Measurements from ENCODE around the gene MUC21.

MUC21 gene

DNA sequence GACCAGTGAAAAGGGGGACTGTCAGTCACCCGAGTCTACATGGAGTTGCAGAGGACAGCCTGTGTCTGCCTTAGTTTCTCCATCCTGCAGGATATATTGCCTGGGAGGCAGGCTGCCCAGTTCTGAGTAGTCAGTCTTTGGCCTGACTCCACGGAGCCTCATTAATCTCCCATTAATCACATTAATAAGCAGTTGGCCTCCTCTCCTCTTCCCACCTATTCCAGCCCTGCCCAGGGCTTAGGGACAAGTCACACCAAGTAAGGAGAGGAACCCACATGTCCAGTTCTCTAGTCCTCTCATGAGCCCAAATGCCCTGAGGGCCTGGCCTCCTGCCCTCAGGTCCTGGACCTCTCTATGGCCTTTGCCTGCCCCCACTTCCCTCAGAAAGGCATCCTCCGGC is 44.0 kb upstream of the MUC21 start:
- Histone ChIP-seq H3K4ac (ENCODE audit: low read length) (no peak overlapping the region), H4K91ac (ENCODE audit: low read depth, low read length, poor library complexity) (no peak overlapping the region), H3K4me3 (ENCODE audit: low read length in 2 of 2) (no peak overlapping the region), H3K14ac (ENCODE audit: low read length) (no peak overlapping the region), H3K9me3 (replicated peaks in 1 of 2; ENCODE audit: control insufficient read depth in 2 of 2, insufficient read depth in 1 of 2, low read depth in 1 of 2, low read length in 2 of 2) (no peaks in the 10 kb centered on the region), H2BK12ac (ENCODE audit: low read length) (peak overlapping the region; percentile 97), H2BK15ac (ENCODE audit: low read length) (peak overlapping the region; percentile 63), H3K4me2 (ENCODE audit: insufficient read depth, low read length, poor library complexity, severe bottlenecking) (no peak overlapping the region), H2AFZ (ENCODE audit: low read length) (no peak overlapping the region), H2BK5ac (ENCODE audit: low read length) (peak overlapping the region; percentile 59), H3K9ac (ENCODE audit: low read depth, low read length, poor library complexity) (no peak overlapping the region), H2AK5ac (ENCODE audit: low read depth, low read length) (peak overlapping the region; percentile 16), H3K23ac (ENCODE audit: low read depth, low read length, poor library complexity) (no peak overlapping the region), H3K36me3 (replicated peaks in 1 of 2; ENCODE audit: control insufficient read depth in 2 of 2, insufficient read depth in 2 of 2, low read length in 2 of 2) (no peaks in the 10 kb centered on the region), H3K27me3 (ENCODE audit: control insufficient read depth in 3 of 3, insufficient read depth in 3 of 3, low read depth in 1 of 3, low read length in 3 of 3) (peaks cover 0 to 34% (median 0%) of the 10 kb centered on the region in 3 experiments), H3K79me1 (ENCODE audit: low read depth, low read length) (no peaks in the 10 kb centered on the region), H3K18ac (ENCODE audit: low read length) (peak overlapping the region; percentile 11), H2BK120ac (ENCODE audit: low read depth, low read length) (no peak overlapping the region), H3K4me1 (ENCODE audit: control insufficient read depth in 2 of 2, insufficient read depth in 1 of 2, low read depth in 1 of 2, low read length in 2 of 2) (peaks cover 7 to 26% of the 10 kb centered on the region in 2 donors), H4K8ac (ENCODE audit: low read depth, low read length) (no peak overlapping the region), H3K27ac (replicated peaks; ENCODE audit: low read length) (no peak overlapping the region)
- DNase-seq (ENCODE audit: low spot score) = no peak
- WGBS, 2 donors (ENCODE audit: extremely low coverage in 2 of 2, insufficient read length in 2 of 2, insufficient replicate concordance in 1 of 2) = no CpG with 5 or more reads among the region's 3 CpGs

DNA sequence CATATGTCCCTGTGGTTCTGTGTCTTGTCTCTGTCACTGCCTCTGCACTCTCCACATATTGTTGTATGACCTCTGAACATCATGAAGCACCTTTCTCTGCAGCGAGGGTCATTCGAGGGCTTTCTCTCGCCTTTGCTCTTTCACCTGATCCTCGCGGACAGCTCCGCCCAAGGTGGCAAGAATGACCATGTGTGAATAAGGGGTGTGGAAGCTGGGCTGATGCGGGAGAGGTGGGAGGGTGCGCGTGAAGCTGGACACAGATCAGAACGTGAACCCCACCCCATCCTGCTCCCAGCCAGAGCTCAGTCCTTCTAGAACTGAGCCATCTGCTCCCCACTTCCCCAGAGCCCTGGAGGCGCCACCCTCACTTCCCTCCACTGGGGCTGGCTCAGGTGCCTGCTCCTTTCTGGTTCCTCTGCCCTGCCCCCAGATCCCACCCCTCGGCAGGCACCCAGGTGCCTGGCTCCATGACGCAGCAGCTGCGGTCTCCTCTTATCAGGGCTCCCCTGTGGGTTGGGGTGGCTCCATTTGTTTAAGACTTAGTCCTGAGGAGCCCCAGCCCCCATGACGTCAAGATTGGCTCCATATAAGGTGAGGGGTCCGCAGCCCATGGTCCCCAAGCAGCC is 43.0 kb upstream of the MUC21 start, which contains the start of gene MUCL3:
MUCL3 (plus strand) TSS at position 613 of the 626 bp plus-strand sequence. CDS start 27 bp downstream, outside the sequence.
- H2AFZ ChIP-seq (ENCODE audit: low read length) = no peak within 1 kb of the TSS
- H3K9me3 ChIP-seq (replicated peaks in 1 of 2; ENCODE audit: control insufficient read depth in 2 of 2, insufficient read depth in 1 of 2, low read depth in 1 of 2, low read length in 2 of 2) = no peaks in the 10 kb centered on the region
- peak within 1 kb of the TSS; percentile 59 for H2BK5ac ChIP-seq (ENCODE audit: low read length)
- no peaks in the 10 kb centered on the region for H3K36me3 ChIP-seq (replicated peaks in 1 of 2; ENCODE audit: control insufficient read depth in 2 of 2, insufficient read depth in 2 of 2, low read length in 2 of 2)
- peak within 1 kb of the TSS; percentile 5 for H3K14ac ChIP-seq (ENCODE audit: low read length)
- no CpG with 5 or more reads among the region's 16 CpGs for WGBS, 2 donors (ENCODE audit: extremely low coverage in 2 of 2, insufficient read length in 2 of 2, insufficient replicate concordance in 1 of 2)
- no peak within 1 kb of the TSS for H4K91ac ChIP-seq (ENCODE audit: low read depth, low read length, poor library complexity)
- no peak within 1 kb of the TSS for H3K23ac ChIP-seq (ENCODE audit: low read depth, low read length, poor library complexity)
- DNase-seq (ENCODE audit: low spot score) = no peak
- no peak within 1 kb of the TSS for H3K27ac ChIP-seq (replicated peaks; ENCODE audit: low read length)
- H3K27me3 ChIP-seq (ENCODE audit: control insufficient read depth in 3 of 3, insufficient read depth in 3 of 3, low read depth in 1 of 3, low read length in 3 of 3) = peaks cover 0 to 26% (median 0%) of the 10 kb centered on the region in 3 experiments
- no peak within 1 kb of the TSS for H3K4me2 ChIP-seq (ENCODE audit: insufficient read depth, low read length, poor library complexity, severe bottlenecking)
- H2AK5ac ChIP-seq (ENCODE audit: low read depth, low read length) = peak within 1 kb of the TSS; percentile 81
- H3K4me1 ChIP-seq (ENCODE audit: control insufficient read depth in 2 of 2, insufficient read depth in 1 of 2, low read depth in 1 of 2, low read length in 2 of 2) = peaks cover 7 to 26% of the 10 kb centered on the region in 2 donors
- no peak within 1 kb of the TSS for H3K4me3 ChIP-seq (ENCODE audit: low read length in 2 of 2)
- H3K18ac ChIP-seq (ENCODE audit: low read length) = peak within 1 kb of the TSS; percentile 68
- H2BK12ac ChIP-seq (ENCODE audit: low read length) = peak within 1 kb of the TSS; percentile 97
- H2BK120ac ChIP-seq (ENCODE audit: low read depth, low read length) = peak within 1 kb of the TSS; percentile 52
- H3K79me1 ChIP-seq (ENCODE audit: low read depth, low read length) = no peaks in the 10 kb centered on the region
- peak within 1 kb of the TSS; percentile 71 for H2BK15ac ChIP-seq (ENCODE audit: low read length)
- H4K8ac ChIP-seq (ENCODE audit: low read depth, low read length) = no peak within 1 kb of the TSS
- no peak within 1 kb of the TSS for H3K4ac ChIP-seq (ENCODE audit: low read length)
- no peak within 1 kb of the TSS for H3K9ac ChIP-seq (ENCODE audit: low read depth, low read length, poor library complexity)

DNA sequence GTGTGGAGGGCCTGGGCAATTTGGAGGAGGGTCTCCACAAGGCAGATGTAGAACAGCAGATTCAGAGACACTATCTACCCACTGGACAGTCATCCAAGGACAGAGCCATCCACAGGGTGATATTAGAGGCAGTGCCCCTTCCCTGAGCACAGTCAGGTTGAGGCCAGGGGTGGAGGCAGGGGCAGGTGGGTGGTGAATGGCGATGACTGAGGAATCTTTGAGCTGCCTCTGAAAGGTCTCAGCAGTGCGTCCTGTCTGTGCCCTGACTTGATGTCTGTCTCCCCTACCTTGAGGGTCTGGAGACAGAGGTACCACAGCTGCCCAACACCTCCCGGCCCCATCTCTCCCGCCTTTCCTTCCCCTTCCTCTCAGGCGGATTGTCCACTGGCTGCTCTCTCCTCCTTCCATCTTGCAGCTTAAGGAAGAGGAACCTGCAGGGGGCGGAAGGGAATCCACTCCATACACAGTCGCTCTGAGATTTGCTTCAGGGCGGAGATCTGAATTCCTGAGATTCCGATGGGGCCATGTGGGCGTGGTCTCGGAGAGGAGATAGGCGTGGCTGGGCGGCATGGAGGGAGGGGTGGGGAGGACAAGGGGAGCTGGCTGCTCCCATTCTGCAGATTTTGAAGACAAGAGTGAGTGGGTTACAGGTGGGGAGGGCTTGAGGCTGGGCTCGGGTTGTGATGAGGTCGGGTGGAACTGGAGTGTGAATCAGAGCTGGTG is 41.0 kb upstream of the MUC21 start:
- H2BK12ac ChIP-seq (ENCODE audit: low read length) = peak overlapping the region; percentile 75
- no peaks in the 10 kb centered on the region for H3K79me1 ChIP-seq (ENCODE audit: low read depth, low read length)
- H2BK5ac ChIP-seq (ENCODE audit: low read length) = peak overlapping the region; percentile 15
- H3K36me3 ChIP-seq (replicated peaks in 1 of 2; ENCODE audit: control insufficient read depth in 2 of 2, insufficient read depth in 2 of 2, low read length in 2 of 2) = no peaks in the 10 kb centered on the region
- peak overlapping the region; percentile 41 for H3K27ac ChIP-seq (replicated peaks; ENCODE audit: low read length)
- peaks cover 7 to 20% of the 10 kb centered on the region in 2 donors for H3K4me1 ChIP-seq (ENCODE audit: control insufficient read depth in 2 of 2, insufficient read depth in 1 of 2, low read depth in 1 of 2, low read length in 2 of 2)
- H3K27me3 ChIP-seq (ENCODE audit: control insufficient read depth in 3 of 3, insufficient read depth in 3 of 3, low read depth in 1 of 3, low read length in 3 of 3) = peaks cover 0 to 25% (median 0%) of the 10 kb centered on the region in 3 experiments
- H3K23ac ChIP-seq (ENCODE audit: low read depth, low read length, poor library complexity) = no peak overlapping the region
- DNase-seq (ENCODE audit: low spot score) = peak; percentile 89
- H3K4me2 ChIP-seq (ENCODE audit: insufficient read depth, low read length, poor library complexity, severe bottlenecking) = no peak overlapping the region
- H3K4ac ChIP-seq (ENCODE audit: low read length) = no peak overlapping the region
- peak overlapping the region; percentile 58 for H4K91ac ChIP-seq (ENCODE audit: low read depth, low read length, poor library complexity)
- no peak overlapping the region for H3K4me3 ChIP-seq (ENCODE audit: low read length in 2 of 2)
- H3K9ac ChIP-seq (ENCODE audit: low read depth, low read length, poor library complexity) = no peak overlapping the region
- peak overlapping the region; percentile 53 for H3K18ac ChIP-seq (ENCODE audit: low read length)
- no peaks in the 10 kb centered on the region for H3K9me3 ChIP-seq (replicated peaks in 1 of 2; ENCODE audit: control insufficient read depth in 2 of 2, insufficient read depth in 1 of 2, low read depth in 1 of 2, low read length in 2 of 2)
- H2BK120ac ChIP-seq (ENCODE audit: low read depth, low read length) = no peak overlapping the region
- H2AFZ ChIP-seq (ENCODE audit: low read length) = peak overlapping the region; percentile 77
- no peak overlapping the region for H3K14ac ChIP-seq (ENCODE audit: low read length)
- no peak overlapping the region for H4K8ac ChIP-seq (ENCODE audit: low read depth, low read length)
- no CpG with 5 or more reads among the region's 15 CpGs for WGBS, 2 donors (ENCODE audit: extremely low coverage in 2 of 2, insufficient read length in 2 of 2, insufficient replicate concordance in 1 of 2)
- peak overlapping the region; percentile 10 for H2AK5ac ChIP-seq (ENCODE audit: low read depth, low read length)
- peak overlapping the region; percentile 24 for H2BK15ac ChIP-seq (ENCODE audit: low read length)

DNA sequence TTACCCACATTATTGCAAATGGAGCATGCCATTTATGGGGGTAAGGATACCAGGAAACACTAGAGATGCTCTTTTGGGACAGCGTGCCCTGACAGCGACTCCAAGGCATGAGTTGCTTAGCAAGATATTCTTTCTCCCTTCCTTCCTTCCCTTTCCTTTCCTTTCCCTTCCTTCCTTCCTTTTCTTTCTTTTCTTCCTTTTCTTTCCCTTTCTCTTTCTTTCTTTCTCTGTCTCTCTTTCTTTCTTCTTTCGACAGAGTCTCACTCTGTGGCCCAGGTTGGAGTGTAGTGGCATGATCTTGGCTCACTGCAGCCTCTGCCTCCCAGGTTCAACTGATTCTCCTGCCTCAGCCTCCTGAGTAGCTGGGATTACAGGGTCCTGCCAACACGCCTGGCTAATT is 39.5 kb upstream of the MUC21 start:
- no peaks in the 10 kb centered on the region for H3K36me3 ChIP-seq (replicated peaks in 1 of 2; ENCODE audit: control insufficient read depth in 2 of 2, insufficient read depth in 2 of 2, low read length in 2 of 2)
- H3K14ac ChIP-seq (ENCODE audit: low read length) = no peak overlapping the region
- H3K4me1 ChIP-seq (ENCODE audit: control insufficient read depth in 2 of 2, insufficient read depth in 1 of 2, low read depth in 1 of 2, low read length in 2 of 2) = peaks cover 7 to 20% of the 10 kb centered on the region in 2 donors
- no peak overlapping the region for H3K23ac ChIP-seq (ENCODE audit: low read depth, low read length, poor library complexity)
- no peaks in the 10 kb centered on the region for H3K79me1 ChIP-seq (ENCODE audit: low read depth, low read length)
- H3K4ac ChIP-seq (ENCODE audit: low read length) = no peak overlapping the region
- H2BK120ac ChIP-seq (ENCODE audit: low read depth, low read length) = no peak overlapping the region
- H2BK12ac ChIP-seq (ENCODE audit: low read length) = no peak overlapping the region
- H3K4me2 ChIP-seq (ENCODE audit: insufficient read depth, low read length, poor library complexity, severe bottlenecking) = no peak overlapping the region
- no CpG with 5 or more reads among the region's 4 CpGs for WGBS, 2 donors (ENCODE audit: extremely low coverage in 2 of 2, insufficient read length in 2 of 2, insufficient replicate concordance in 1 of 2)
- peaks cover 0 to 14% (median 0%) of the 10 kb centered on the region in 3 experiments for H3K27me3 ChIP-seq (ENCODE audit: control insufficient read depth in 3 of 3, insufficient read depth in 3 of 3, low read depth in 1 of 3, low read length in 3 of 3)
- no peak overlapping the region for H2BK15ac ChIP-seq (ENCODE audit: low read length)
- DNase-seq (ENCODE audit: low spot score) = no peak
- H2AFZ ChIP-seq (ENCODE audit: low read length) = no peak overlapping the region
- no peak overlapping the region for H3K9ac ChIP-seq (ENCODE audit: low read depth, low read length, poor library complexity)
- no peak overlapping the region for H3K4me3 ChIP-seq (ENCODE audit: low read length in 2 of 2)
- H2AK5ac ChIP-seq (ENCODE audit: low read depth, low read length) = no peak overlapping the region
- no peak overlapping the region for H3K18ac ChIP-seq (ENCODE audit: low read length)
- no peak overlapping the region for H4K91ac ChIP-seq (ENCODE audit: low read depth, low read length, poor library complexity)
- no peak overlapping the region for H3K27ac ChIP-seq (replicated peaks; ENCODE audit: low read length)
- H4K8ac ChIP-seq (ENCODE audit: low read depth, low read length) = no peak overlapping the region
- H3K9me3 ChIP-seq (replicated peaks in 1 of 2; ENCODE audit: control insufficient read depth in 2 of 2, insufficient read depth in 1 of 2, low read depth in 1 of 2, low read length in 2 of 2) = no peaks in the 10 kb centered on the region
- H2BK5ac ChIP-seq (ENCODE audit: low read length) = no peak overlapping the region

Data from neuronal stem cell (in vitro differentiated cells).